CD14-positive monocyte (primary cell): ENCODE results near the gene LAPTM4A. TPM values are rescaled to one million over a fixed set of nuclear protein-coding genes. Genes with fewer than 3 reads are reported as not detected.
A peak's percentile ranks its signal among the peaks of the same experiment; 100 is the strongest.

Source experiments
- DNase-seq, 3 donors: peaks; one replicate each; pipeline ENCODE4 v3.0.0-alpha.2; 2011 to 2022
- H2AFZ ChIP-seq: 2 replicates; pipeline ENCODE4 v1.6.0; 2012; ENCODE audit warnings: mild to moderate bottlenecking, low read depth, low read length, inconsistent platforms; ENCODE audit not compliant: insufficient read depth, poor library complexity, severe bottlenecking
- H3K27ac ChIP-seq, 2 donors: 1 replicate in 1 of 2; 2 replicates in 1 of 2; pipeline ENCODE4 v1.5.1; 2012 to 2013; ENCODE audit warnings: low read length in 2 of 2, control low read depth in 1 of 2, inconsistent platforms in 1 of 2, low read depth in 1 of 2, mild to moderate bottlenecking in 1 of 2
- H3K27me3 ChIP-seq, 2 donors: one replicate each; pipeline versions ENCODE4 v1.6.0 to v1.6.1; 2011 to 2013; ENCODE audit warnings: low read length in 2 of 2; ENCODE audit not compliant: control insufficient read depth in 2 of 2, insufficient read depth in 2 of 2
- H3K36me3 ChIP-seq, 2 donors: replicated peaks in 1 of 2; 1 replicate in 1 of 2; 2 replicates in 1 of 2; pipeline versions ENCODE4 v1.5.1 to v1.6.1; 2012 to 2013; ENCODE audit warnings: low read length in 2 of 2, control low read depth in 1 of 2, inconsistent platforms in 1 of 2, mild to moderate bottlenecking in 1 of 2; ENCODE audit not compliant: insufficient read depth in 2 of 2, control insufficient read depth in 1 of 2
- H3K4me1 ChIP-seq, 2 donors: 1 replicate in 1 of 2; 2 replicates in 1 of 2; pipeline versions ENCODE4 v1.5.1 to v1.6.1; 2012 to 2013; ENCODE audit warnings: low read length in 2 of 2, control low read depth in 1 of 2, inconsistent platforms in 1 of 2, mild to moderate bottlenecking in 1 of 2, moderate library complexity in 1 of 2; ENCODE audit not compliant: insufficient read depth in 2 of 2, control insufficient read depth in 1 of 2
- H3K4me2 ChIP-seq: replicated peaks from 2 replicates; pipeline ENCODE3; 2012; ENCODE audit warnings: low read length, moderate library complexity, mild to moderate bottlenecking; ENCODE audit not compliant: poor library complexity, severe bottlenecking; ENCODE audit errors: extremely low read depth
- H3K4me3 ChIP-seq, 3 experiments: fragments of 200-600 bp in 1 of 3; sonication (generic) in 1 of 3; replicated peaks in 1 of 3; 1 replicate in 2 of 3; 2 replicates in 1 of 3; pipeline ENCODE4 v1.5.1; 2011 to 2013; ENCODE audit warnings: low read length in 3 of 3, mild to moderate bottlenecking in 3 of 3, control low read depth in 2 of 3, low read depth in 2 of 3, inconsistent platforms in 1 of 3, moderate library complexity in 1 of 3
- H3K79me2 ChIP-seq: 2 replicates; pipeline ENCODE4 v1.6.0; 2012; ENCODE audit warnings: mild to moderate bottlenecking, control low read depth, inconsistent platforms, low read length, moderate library complexity; ENCODE audit not compliant: insufficient read depth
- H3K9ac ChIP-seq: 2 replicates; pipeline ENCODE4 v1.6.0; 2017; ENCODE audit warnings: low read length, mild to moderate bottlenecking; ENCODE audit not compliant: insufficient read depth, poor library complexity, severe bottlenecking
- H3K9me3 ChIP-seq, 2 donors: replicated peaks in 1 of 2; 1 replicate in 1 of 2; 2 replicates in 1 of 2; pipeline versions ENCODE4 v1.5.1 to v1.6.1; 2012 to 2013; ENCODE audit warnings: low read length in 2 of 2, control low read depth in 1 of 2; ENCODE audit not compliant: control insufficient read depth in 1 of 2, insufficient read depth in 1 of 2
- H4K20me1 ChIP-seq: 2 replicates; pipeline ENCODE4 v1.6.0; 2012; ENCODE audit warnings: mild to moderate bottlenecking, low read length, control low read depth, moderate library complexity; ENCODE audit not compliant: insufficient read depth
- H3K27ac Mint-ChIP-seq, 7 donors: one replicate each; pipeline ENCODE4 v1.8.0; 2020; ENCODE audit warnings: mild to moderate bottlenecking in 7 of 7, mixed read lengths in 7 of 7, moderate library complexity in 6 of 7, inconsistent platforms in 2 of 7
- H3K27me3 Mint-ChIP-seq, 3 donors: one replicate each; pipeline ENCODE4 v1.8.0; 2021 to 2022; ENCODE audit warnings: low read depth in 3 of 3, mild to moderate bottlenecking in 3 of 3, mixed read lengths in 3 of 3, moderate library complexity in 3 of 3, inconsistent platforms in 1 of 3
- H3K36me3 Mint-ChIP-seq, 2 donors: one replicate each; pipeline ENCODE4 v1.8.0; 2020; ENCODE audit warnings: mixed read lengths in 2 of 2, inconsistent platforms in 1 of 2, mild to moderate bottlenecking in 1 of 2
- H3K4me1 Mint-ChIP-seq: one replicate; pipeline ENCODE4 v1.8.0; 2020; ENCODE audit warnings: mild to moderate bottlenecking, mixed read lengths
- H3K4me3 Mint-ChIP-seq, 2 donors: one replicate each; pipeline ENCODE4 v1.8.0; 2020; ENCODE audit warnings: mild to moderate bottlenecking in 2 of 2, mixed read lengths in 2 of 2, moderate library complexity in 1 of 2
- H3K9me3 Mint-ChIP-seq, 7 donors: one replicate each; pipeline ENCODE4 v1.8.0; 2020 to 2022; ENCODE audit warnings: mixed read lengths in 7 of 7, mild to moderate bottlenecking in 6 of 7, moderate library complexity in 6 of 7, inconsistent platforms in 2 of 7
- WGBS: methylation state at CpG from one replicate; pipeline ENCODE4 v1.1.5; 2013; ENCODE audit warnings: missing lambda C conversion rate; ENCODE audit not compliant: insufficient coverage; 5-methylcytosine and 5-hydroxymethylcytosine counted together
- intact Hi-C, 2 donors: fragments of 100-400 bp; cut with micrococcal nuclease; formaldehyde crosslinking; loops; one replicate each; pipeline versions ENCODE4 v1.15.0 to v1.15.1; 2023
- polyA plus RNA-seq, 3 donors: library from polyadenylated mRNA; depleted of rRNA in 1 of 3; unstranded in 2 of 3; stranded (reverse) in 1 of 3; fragments of 300-500 nt in 2 of 3; fragments of >200 nt in 1 of 3; fragmentation: Illumina TruSeq in 2 of 3; gene quantifications; 1 replicate in 2 of 3; 2 replicates in 1 of 3; pipeline ENCODE4 v1.2.3, GENCODE V29; 2012 to 2021
- TF ChIP-seq, protein P1 (sequence below): fragments of 200-600 bp; IDR thresholded peaks from one replicate; pipeline ENCODE4 v1.8.0; 2022; ENCODE audit warnings: antibody characterized with exemption, mild to moderate bottlenecking

LAPTM4A gene
- polyA plus RNA-seq, 3 donors = 182 to 442 (median 421) TPM

DNA sequence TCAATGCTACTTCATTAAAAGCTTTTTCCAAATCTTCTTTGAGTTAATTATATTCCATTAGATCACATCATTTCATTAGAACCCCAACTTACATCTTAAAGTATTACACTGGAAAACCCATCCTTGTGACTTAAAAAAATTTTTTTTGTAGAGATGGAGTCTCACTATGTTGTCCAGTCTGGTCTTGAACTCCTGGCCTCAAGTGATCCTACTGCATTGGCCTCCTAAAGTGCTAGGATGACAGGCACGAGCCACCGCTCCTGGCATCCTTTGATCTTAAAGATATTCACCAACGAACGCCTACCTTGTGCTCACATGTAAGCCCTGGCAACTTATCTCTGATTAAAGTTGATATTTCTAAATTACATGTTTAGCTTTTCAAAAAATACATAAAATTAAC is 6.7 kb downstream of the LAPTM4A start:
- peak overlapping the region in 1 of 2 donors; percentile 4 for H3K27ac ChIP-seq
- peaks cover 34 to 43% of the 10 kb centered on the region in 2 donors for H3K36me3 Mint-ChIP-seq
- no peaks in the 10 kb centered on the region for H3K9me3 Mint-ChIP-seq
- intact Hi-C loops = no loop called here
- no peak overlapping the region for H3K4me3 Mint-ChIP-seq
- H3K4me2 ChIP-seq = no peak overlapping the region
- H3K79me2 ChIP-seq = peaks cover 97% of the 10 kb centered on the region
- peaks cover 97% of the 10 kb centered on the region for H4K20me1 ChIP-seq
- H3K27ac Mint-ChIP-seq = no peak overlapping the region
- H2AFZ ChIP-seq = no peak overlapping the region
- WGBS = 100% methylated on average over 2 of the region's 4 CpGs
- no peaks in the 10 kb centered on the region for H3K9me3 ChIP-seq
- no peak overlapping the region for H3K9ac ChIP-seq
- peaks cover 19 to 28% of the 10 kb centered on the region in 2 donors for H3K4me1 ChIP-seq
- no peaks in the 10 kb centered on the region for H3K27me3 Mint-ChIP-seq
- peaks cover 22 to 41% of the 10 kb centered on the region in 2 donors for H3K36me3 ChIP-seq
- TF ChIP-seq, protein P1, sequence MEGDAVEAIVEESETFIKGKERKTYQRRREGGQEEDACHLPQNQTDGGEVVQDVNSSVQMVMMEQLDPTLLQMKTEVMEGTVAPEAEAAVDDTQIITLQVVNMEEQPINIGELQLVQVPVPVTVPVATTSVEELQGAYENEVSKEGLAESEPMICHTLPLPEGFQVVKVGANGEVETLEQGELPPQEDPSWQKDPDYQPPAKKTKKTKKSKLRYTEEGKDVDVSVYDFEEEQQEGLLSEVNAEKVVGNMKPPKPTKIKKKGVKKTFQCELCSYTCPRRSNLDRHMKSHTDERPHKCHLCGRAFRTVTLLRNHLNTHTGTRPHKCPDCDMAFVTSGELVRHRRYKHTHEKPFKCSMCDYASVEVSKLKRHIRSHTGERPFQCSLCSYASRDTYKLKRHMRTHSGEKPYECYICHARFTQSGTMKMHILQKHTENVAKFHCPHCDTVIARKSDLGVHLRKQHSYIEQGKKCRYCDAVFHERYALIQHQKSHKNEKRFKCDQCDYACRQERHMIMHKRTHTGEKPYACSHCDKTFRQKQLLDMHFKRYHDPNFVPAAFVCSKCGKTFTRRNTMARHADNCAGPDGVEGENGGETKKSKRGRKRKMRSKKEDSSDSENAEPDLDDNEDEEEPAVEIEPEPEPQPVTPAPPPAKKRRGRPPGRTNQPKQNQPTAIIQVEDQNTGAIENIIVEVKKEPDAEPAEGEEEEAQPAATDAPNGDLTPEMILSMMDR = no peak
- peaks cover 33% of the 10 kb centered on the region for H3K4me1 Mint-ChIP-seq
- no peak for DNase-seq
- no peaks in the 10 kb centered on the region for H3K27me3 ChIP-seq
- no peak overlapping the region for H3K4me3 ChIP-seq

DNA sequence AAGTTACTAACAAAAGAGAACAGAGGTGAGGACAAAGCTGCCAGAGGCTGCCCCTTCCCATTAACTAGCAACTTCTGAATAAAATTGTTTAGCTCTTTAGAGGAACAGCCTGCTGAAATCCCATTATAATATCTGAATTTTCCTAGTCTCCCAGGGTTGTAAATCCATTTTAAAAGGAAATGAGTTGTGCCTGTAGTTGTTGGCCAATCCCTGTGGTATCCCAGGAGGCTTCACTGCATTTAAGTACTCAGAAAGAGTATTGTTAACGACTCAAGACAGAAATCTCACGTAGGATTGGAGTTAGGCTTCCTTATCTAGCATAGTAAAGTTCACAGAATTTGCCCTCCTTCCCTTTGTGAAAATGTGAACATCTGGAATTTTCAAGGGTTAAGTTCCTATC is 8.9 kb downstream of the LAPTM4A start:
- H3K9me3 ChIP-seq = no peaks in the 10 kb centered on the region
- H3K4me3 ChIP-seq = no peak overlapping the region
- intact Hi-C loops = no loop called here
- no peaks in the 10 kb centered on the region for H3K9me3 Mint-ChIP-seq
- H3K27me3 Mint-ChIP-seq = no peaks in the 10 kb centered on the region
- H3K4me2 ChIP-seq = no peak overlapping the region
- peaks cover 55 to 65% of the 10 kb centered on the region in 2 donors for H3K36me3 Mint-ChIP-seq
- TF ChIP-seq, protein P1 = no peak
- H3K27me3 ChIP-seq = no peaks in the 10 kb centered on the region
- H3K4me1 Mint-ChIP-seq = peaks cover 14% of the 10 kb centered on the region
- no peak for DNase-seq
- no CpG with 5 or more reads among the region's 2 CpGs for WGBS
- peak overlapping the region in 1 of 2 donors; percentile 40 for H3K27ac ChIP-seq
- peaks cover 98% of the 10 kb centered on the region for H3K79me2 ChIP-seq
- H4K20me1 ChIP-seq = peaks cover 98% of the 10 kb centered on the region
- H3K36me3 ChIP-seq = peaks cover 42 to 63% of the 10 kb centered on the region in 2 donors
- H3K27ac Mint-ChIP-seq = peak overlapping the region in 3 of 7 donors; percentile 7 to 46 (median 40)
- H3K4me3 Mint-ChIP-seq = no peak overlapping the region
- H3K4me1 ChIP-seq = peaks cover 4 to 7% of the 10 kb centered on the region in 2 donors
- H3K9ac ChIP-seq = no peak overlapping the region
- H2AFZ ChIP-seq = no peak overlapping the region
